Adrenal gland (tissue), 5 donors: ENCODE data around the gene FAM111B.
A peak's percentile ranks its signal among the peaks of the same experiment; 100 is the strongest.

Experiments
- CTCF ChIP-seq, 6 experiments: fragments of 450-650 bp in 4 of 6; fragments of 200-600 bp in 2 of 6; sonication (generic) in 1 of 6; IDR thresholded peaks; 1 replicate in 5 of 6; 2 replicates in 1 of 6; pipeline versions ENCODE4 v1.5.1 to v1.8.0; 2016 to 2021; ENCODE audit warnings: antibody characterized with exemption in 6 of 6, mild to moderate bottlenecking in 2 of 6, moderate library complexity in 1 of 6
- POLR2A ChIP-seq, 2 donors: fragments of 450-650 bp; IDR thresholded peaks; one replicate each; pipeline ENCODE4 v1.6.1; 2017; ENCODE audit warnings: antibody characterized with exemption in 2 of 2, mild to moderate bottlenecking in 2 of 2, moderate library complexity in 1 of 2
- donor health status: DM: no; HTN: no; CAD: no.

- TF ChIP-seq POLR2A (IDR thresholded peaks at IDR 0.05): peak in 1 of 2 donors; percentile 18
- TF ChIP-seq CTCF (IDR thresholded peaks at IDR 0.05): peak; percentile 81 to 98 (median 94)
Measured at GRCh38 chr11:59171508-59172322, 64.7 kb downstream of the FAM111B start, which contains the start of gene DTX4.
